Measurements from ENCODE around the gene KIAA1549. TPM values are rescaled to one million over a fixed set of nuclear protein-coding genes. Genes with fewer than 3 reads are reported as not detected.
"Not testable (repeated sequence)": the region's sequence is repeated elsewhere in the genome, so short reads cannot be mapped to it uniquely, and the experiment has no call there.

Gene KIAA1549
- total and polyA plus RNA-seq, 7 experiments from 2014 or later = 0.16 to 0.56 (median 0.25) TPM; not detected in 3

GRCh38 chr7:138797046-138797445 lies 184.1 kb downstream of the KIAA1549 start:
- H3K9me3 Mint-ChIP-seq; H3K4me1 ChIP-seq (ENCODE audit: control insufficient read depth in 2 of 2, insufficient read depth in 2 of 2, low read length in 2 of 2); H3K4me3 Mint-ChIP-seq; H3K36me3 Mint-ChIP-seq; ATAC-seq; POLR2A ChIA-PET; H3K36me3 ChIP-seq (ENCODE audit: control insufficient read depth in 2 of 3, insufficient read depth in 3 of 3, low read length in 3 of 3); intact Hi-C loops (cut with micrococcal nuclease); H3K4me3 ChIP-seq (ENCODE audit: low read length); H3K27me3 Mint-ChIP-seq; DNase-seq; CTCF ChIA-PET; H3K9me3 ChIP-seq (ENCODE audit: control insufficient read depth in 2 of 3, low read length in 3 of 3); H3K27ac Mint-ChIP-seq; H3K27me3 ChIP-seq (ENCODE audit: control insufficient read depth in 2 of 2, insufficient read depth in 2 of 2, low read length in 2 of 2); H3K27ac ChIP-seq (ENCODE audit: low read depth, low read length): not testable (repeated sequence)
- H3K4me1 Mint-ChIP-seq = peaks cover 7 to 12% (median 10%) of the 10 kb centered on the region in 7 donors

- Mint-ChIP-seq H3K27ac (no peak overlapping the region), H3K4me3 (no peak overlapping the region), H3K9me3 (peaks cover 0 to 5% (median 0%) of the 10 kb centered on the region in 11 donors), H3K4me1 (peaks cover 7 to 12% (median 10%) of the 10 kb centered on the region in 7 donors), H3K27me3 (peaks cover 0 to 11% (median 3%) of the 10 kb centered on the region in 5 donors), H3K36me3 (peaks cover 0 to under 1% (median 0%) of the 10 kb centered on the region in 5 donors)
- Histone ChIP-seq H3K36me3 (ENCODE audit: control insufficient read depth in 2 of 3, insufficient read depth in 3 of 3, low read length in 3 of 3) (no peaks in the 10 kb centered on the region), H3K27ac (ENCODE audit: low read depth, low read length) (no peak overlapping the region), H3K27me3 (ENCODE audit: control insufficient read depth in 2 of 2, insufficient read depth in 2 of 2, low read length in 2 of 2) (no peaks in the 10 kb centered on the region), H3K9me3 (ENCODE audit: control insufficient read depth in 2 of 3, low read length in 3 of 3) (no peaks in the 10 kb centered on the region), H3K4me3 (ENCODE audit: low read length) (no peak overlapping the region), H3K4me1 (ENCODE audit: control insufficient read depth in 2 of 2, insufficient read depth in 2 of 2, low read length in 2 of 2) (no peaks in the 10 kb centered on the region)
- intact Hi-C loops (cut with micrococcal nuclease) = no loop called here
- POLR2A ChIA-PET = no interaction called here
- CTCF ChIA-PET = no interaction called here
- DNase-seq (no peak), ATAC-seq (no peak)
Measured at GRCh38 chr7:138796038-138796615, 185.1 kb downstream of the KIAA1549 start.

GRCh38 chr7:138785587-138786437 lies 195.4 kb downstream of the KIAA1549 start:
- H3K4me3 Mint-ChIP-seq = no peak overlapping the region
- DNase-seq = no peak
- intact Hi-C loops (cut with micrococcal nuclease) = no loop called here
- Histone ChIP-seq H3K4me3 (ENCODE audit: low read length) (no peak overlapping the region), H3K4me1 (ENCODE audit: control insufficient read depth in 2 of 2, insufficient read depth in 2 of 2, low read length in 2 of 2) (no peaks in the 10 kb centered on the region), H3K27me3 (ENCODE audit: control insufficient read depth in 2 of 2, insufficient read depth in 2 of 2, low read length in 2 of 2) (no peaks in the 10 kb centered on the region), H3K27ac (ENCODE audit: low read depth, low read length) (no peak overlapping the region), H3K9me3 (ENCODE audit: control insufficient read depth in 2 of 3, low read length in 3 of 3) (peaks cover 0 to 4% (median 0%) of the 10 kb centered on the region in 3 experiments), H3K36me3 (ENCODE audit: control insufficient read depth in 2 of 3, insufficient read depth in 3 of 3, low read length in 3 of 3) (no peaks in the 10 kb centered on the region)
- H3K4me1 Mint-ChIP-seq = no peaks in the 10 kb centered on the region
- peaks cover 0 to 13% (median 3%) of the 10 kb centered on the region in 5 donors for H3K36me3 Mint-ChIP-seq
- H3K27me3 Mint-ChIP-seq = peaks cover 5 to 11% (median 6%) of the 10 kb centered on the region in 5 donors
- CTCF ChIA-PET = no interaction called here
- ATAC-seq = no peak
- POLR2A ChIA-PET = no interaction called here
- peak overlapping the region in 2 of 9 donors; percentile 3 to 74 for H3K27ac Mint-ChIP-seq
- H3K9me3 Mint-ChIP-seq = peaks cover 5 to 48% (median 14%) of the 10 kb centered on the region in 11 donors

GRCh38 chr7:138784692-138785091 lies 196.5 kb downstream of the KIAA1549 start:
- ChIA-PET CTCF (no interaction called here), POLR2A (no interaction called here)
- Histone ChIP-seq H3K4me3 (ENCODE audit: low read length) (no peak overlapping the region), H3K9me3 (ENCODE audit: control insufficient read depth in 2 of 3, low read length in 3 of 3) (peaks cover 0 to 7% (median 0%) of the 10 kb centered on the region in 3 experiments), H3K27ac (ENCODE audit: low read depth, low read length) (no peak overlapping the region), H3K4me1 (ENCODE audit: control insufficient read depth in 2 of 2, insufficient read depth in 2 of 2, low read length in 2 of 2) (no peaks in the 10 kb centered on the region), H3K27me3 (ENCODE audit: control insufficient read depth in 2 of 2, insufficient read depth in 2 of 2, low read length in 2 of 2) (no peaks in the 10 kb centered on the region), H3K36me3 (ENCODE audit: control insufficient read depth in 2 of 3, insufficient read depth in 3 of 3, low read length in 3 of 3) (no peaks in the 10 kb centered on the region)
- DNase-seq = no peak
- intact Hi-C loops (cut with micrococcal nuclease) = no loop called here
- Mint-ChIP-seq H3K4me1 (no peaks in the 10 kb centered on the region), H3K9me3 (peaks cover 5 to 51% (median 14%) of the 10 kb centered on the region in 11 donors), H3K27me3 (peaks cover 5 to 11% (median 6%) of the 10 kb centered on the region in 5 donors), H3K36me3 (peaks cover 0 to 11% (median 4%) of the 10 kb centered on the region in 5 donors), H3K27ac (no peak overlapping the region), H3K4me3 (no peak overlapping the region)
- ATAC-seq = no peak

Other genes with a start within 250 kb of the KIAA1549 start
- 1 to 10 TPM in 1 of 5 experiments, not detected in 4; 1.3 TPM for gene TMEM213, start 183.4 kb downstream of the KIAA1549 start, total RNA-seq
- not detected for gene TMEM213, start 183.4 kb downstream of the KIAA1549 start, polyA plus RNA-seq
- not detected for gene ATP6V0A4, start 183.2 kb downstream of the KIAA1549 start, total RNA-seq
- gene ATP6V0A4, start 183.2 kb downstream of the KIAA1549 start, polyA plus RNA-seq = not detected
- gene ZC3HAV1L, start 54.7 kb upstream of the KIAA1549 start, total RNA-seq = 10 to 100 TPM in 1 of 5 experiments, 1 to 10 TPM in 1, under 1 TPM in 3; 0.35 to 26.7 (median 0.78) TPM
- gene ZC3HAV1L, start 54.7 kb upstream of the KIAA1549 start, polyA plus RNA-seq = under 1 TPM in 1 of 2 donors, not detected in 1; 0.13 TPM
- 100 to 1,000 TPM; 129 to 181 (median 152) TPM for gene ZC3HAV1, start 128.3 kb upstream of the KIAA1549 start, total RNA-seq
- gene ZC3HAV1, start 128.3 kb upstream of the KIAA1549 start, polyA plus RNA-seq = 100 to 1,000 TPM; 165 to 249 TPM
- 10 to 100 TPM; 16.2 to 31.2 (median 20.5) TPM for gene UBN2, start 249.8 kb upstream of the KIAA1549 start, total RNA-seq
- gene UBN2, start 249.8 kb upstream of the KIAA1549 start, polyA plus RNA-seq = 1 to 10 TPM; 1.1 to 2.7 TPM

Data from naive thymus-derived CD4-positive, alpha-beta T cell (primary cell).